ENCODE measurements around the gene RTCA. TPM values are rescaled to one million over a fixed set of nuclear protein-coding genes. Genes with fewer than 3 reads are reported as not detected.
A peak's percentile ranks its signal among the peaks of the same experiment; 100 is the strongest.
"Not testable (repeated sequence)": the region's sequence is repeated elsewhere in the genome, so short reads cannot be mapped to it uniquely, and the experiment has no call there.

The RTCA gene
- total and polyA plus RNA-seq, 2 donors: 17.1 to 28.8 TPM

GRCh38 chr1:100246738-100247137, 19.3 kb upstream of the RTCA start:
- DNase-seq (ENCODE audit: extremely low spot score): no peak
- Histone ChIP-seq H3K27ac (ENCODE audit: low read depth) (no peak overlapping the region), H3K36me3 (ENCODE audit: insufficient read depth) (no peaks in the 10 kb centered on the region), H3K4me3 (ENCODE audit: low read depth, low read length) (no peak overlapping the region), H3K4me1 (ENCODE audit: insufficient read depth) (peaks cover 3% of the 10 kb centered on the region)
- 84% methylated on average over 4 of the region's 4 CpGs for WGBS

- Histone ChIP-seq H3K27ac (ENCODE audit: low read depth) (peak overlapping the region; percentile 72), H3K4me3 (ENCODE audit: low read depth, low read length) (peak overlapping the region; percentile 61), H3K36me3 (ENCODE audit: insufficient read depth) (no peaks in the 10 kb centered on the region), H3K4me1 (ENCODE audit: insufficient read depth) (peaks cover 3% of the 10 kb centered on the region)
- 0% methylated on average over 12 of the region's 12 CpGs for WGBS
- no peak for DNase-seq (ENCODE audit: extremely low spot score)
These were observed 16.9 kb upstream of the RTCA start for GRCh38 chr1:100249155-100249536.

GRCh38 chr1:100249537-100250257, 16.3 kb upstream of the RTCA start, which contains the start of gene DBT:
TSS of gene DBT (minus strand) at chr1:100249834. CDS start at chr1:100249820, 14 bp downstream.
- H3K4me3 ChIP-seq (ENCODE audit: low read depth, low read length): peak within 1 kb of the TSS; percentile 61
- peaks cover 3% of the 10 kb centered on the region for H3K4me1 ChIP-seq (ENCODE audit: insufficient read depth)
- H3K27ac ChIP-seq (ENCODE audit: low read depth): peak within 1 kb of the TSS; percentile 72
- DNase-seq (ENCODE audit: extremely low spot score): peak; percentile 93
- H3K36me3 ChIP-seq (ENCODE audit: insufficient read depth): no peaks in the 10 kb centered on the region
- WGBS: under 1% methylated on average over 31 of the region's 31 CpGs

GRCh38 chr1:100250264-100250663, 15.8 kb upstream of the RTCA start:
- peak overlapping the region; percentile 61 for H3K4me3 ChIP-seq (ENCODE audit: low read depth, low read length)
- H3K27ac ChIP-seq (ENCODE audit: low read depth): no peak overlapping the region
- DNase-seq (ENCODE audit: extremely low spot score): no peak
- WGBS: 0% methylated on average over 1 of the region's 1 CpG
- no peaks in the 10 kb centered on the region for H3K36me3 ChIP-seq (ENCODE audit: insufficient read depth)
- peaks cover 3% of the 10 kb centered on the region for H3K4me1 ChIP-seq (ENCODE audit: insufficient read depth)

GRCh38 chr1:100250807-100251206, 15.2 kb upstream of the RTCA start:
- H3K36me3 ChIP-seq (ENCODE audit: insufficient read depth): no peaks in the 10 kb centered on the region
- no peak overlapping the region for H3K27ac ChIP-seq (ENCODE audit: low read depth)
- WGBS: 86% methylated on average over 3 of the region's 3 CpGs
- peaks cover 3% of the 10 kb centered on the region for H3K4me1 ChIP-seq (ENCODE audit: insufficient read depth)
- no peak for DNase-seq (ENCODE audit: extremely low spot score)
- no peak overlapping the region for H3K4me3 ChIP-seq (ENCODE audit: low read depth, low read length)

- Histone ChIP-seq H3K27ac (ENCODE audit: low read depth) (no peak overlapping the region), H3K4me3 (ENCODE audit: low read depth, low read length) (no peak overlapping the region), H3K36me3 (ENCODE audit: insufficient read depth) (no peaks in the 10 kb centered on the region), H3K4me1 (ENCODE audit: insufficient read depth) (peaks cover 3% of the 10 kb centered on the region)
- DNase-seq (ENCODE audit: extremely low spot score): no peak
- 58% methylated on average over 4 of the region's 4 CpGs for WGBS
These were observed 13.1 kb upstream of the RTCA start for GRCh38 chr1:100252901-100253300.

- no peak overlapping the region for H3K27ac ChIP-seq (ENCODE audit: low read depth)
- no peak for DNase-seq (ENCODE audit: extremely low spot score)
- H3K4me3 ChIP-seq (ENCODE audit: low read depth, low read length): no peak overlapping the region
- WGBS: 60% methylated on average over 10 of the region's 10 CpGs
- no peaks in the 10 kb centered on the region for H3K36me3 ChIP-seq (ENCODE audit: insufficient read depth)
- peaks cover 3% of the 10 kb centered on the region for H3K4me1 ChIP-seq (ENCODE audit: insufficient read depth)
These were observed 12.5 kb upstream of the RTCA start for GRCh38 chr1:100253552-100253951.

GRCh38 chr1:100256273-100256672, 9.7 kb upstream of the RTCA start:
- H3K4me1 ChIP-seq (ENCODE audit: insufficient read depth); H3K36me3 ChIP-seq (ENCODE audit: insufficient read depth); H3K27ac ChIP-seq (ENCODE audit: low read depth); DNase-seq (ENCODE audit: extremely low spot score); H3K4me3 ChIP-seq (ENCODE audit: low read depth, low read length): not testable (repeated sequence)
- 83% methylated on average over 5 of the region's 5 CpGs for WGBS

GRCh38 chr1:100258427-100258826, 7.6 kb upstream of the RTCA start:
- not testable (repeated sequence) for H3K4me3 ChIP-seq (ENCODE audit: low read depth, low read length); DNase-seq (ENCODE audit: extremely low spot score); H3K27ac ChIP-seq (ENCODE audit: low read depth); H3K36me3 ChIP-seq (ENCODE audit: insufficient read depth); H3K4me1 ChIP-seq (ENCODE audit: insufficient read depth)
- WGBS: 74% methylated on average over 6 of the region's 6 CpGs

GRCh38 chr1:100261686-100262085, 4.3 kb upstream of the RTCA start:
- Histone ChIP-seq H3K4me3 (ENCODE audit: low read depth, low read length) (no peak overlapping the region), H3K36me3 (ENCODE audit: insufficient read depth) (no peaks in the 10 kb centered on the region), H3K4me1 (ENCODE audit: insufficient read depth) (no peaks in the 10 kb centered on the region), H3K27ac (ENCODE audit: low read depth) (no peak overlapping the region)
- DNase-seq (ENCODE audit: extremely low spot score): no peak

GRCh38 chr1:100264081-100264480, 1.9 kb upstream of the RTCA start:
- not testable (repeated sequence) for H3K27ac ChIP-seq (ENCODE audit: low read depth); DNase-seq (ENCODE audit: extremely low spot score); H3K4me3 ChIP-seq (ENCODE audit: low read depth, low read length); H3K36me3 ChIP-seq (ENCODE audit: insufficient read depth); H3K4me1 ChIP-seq (ENCODE audit: insufficient read depth)
- 92% methylated on average over 5 of the region's 5 CpGs for WGBS

- DNase-seq (ENCODE audit: extremely low spot score): no peak
- 2% methylated on average over 12 of the region's 12 CpGs for WGBS
- Histone ChIP-seq H3K36me3 (ENCODE audit: insufficient read depth) (no peaks in the 10 kb centered on the region), H3K4me3 (ENCODE audit: low read depth, low read length) (peak overlapping the region; percentile 97), H3K27ac (ENCODE audit: low read depth) (no peak overlapping the region), H3K4me1 (ENCODE audit: insufficient read depth) (no peaks in the 10 kb centered on the region)
These were observed 470 bp upstream of the RTCA start for GRCh38 chr1:100265562-100265930.

GRCh38 chr1:100266741-100267140, 725 bp downstream of the RTCA start:
- H3K36me3 ChIP-seq (ENCODE audit: insufficient read depth): no peaks in the 10 kb centered on the region
- no peak overlapping the region for H3K27ac ChIP-seq (ENCODE audit: low read depth)
- DNase-seq (ENCODE audit: extremely low spot score): no peak
- peak overlapping the region; percentile 97 for H3K4me3 ChIP-seq (ENCODE audit: low read depth, low read length)
- under 1% methylated on average over 8 of the region's 8 CpGs for WGBS
- no peaks in the 10 kb centered on the region for H3K4me1 ChIP-seq (ENCODE audit: insufficient read depth)

GRCh38 chr1:100267284-100267683, 1.3 kb downstream of the RTCA start:
- Histone ChIP-seq H3K4me3 (ENCODE audit: low read depth, low read length) (peak overlapping the region; percentile 97), H3K27ac (ENCODE audit: low read depth) (no peak overlapping the region), H3K4me1 (ENCODE audit: insufficient read depth) (no peaks in the 10 kb centered on the region), H3K36me3 (ENCODE audit: insufficient read depth) (no peaks in the 10 kb centered on the region)
- DNase-seq (ENCODE audit: extremely low spot score): no peak
- WGBS: 77% methylated on average over 1 of the region's 1 CpG

- no peaks in the 10 kb centered on the region for H3K4me1 ChIP-seq (ENCODE audit: insufficient read depth)
- H3K27ac ChIP-seq (ENCODE audit: low read depth): no peak overlapping the region
- WGBS: 98% methylated on average over 4 of the region's 4 CpGs
- no peak for DNase-seq (ENCODE audit: extremely low spot score)
- H3K4me3 ChIP-seq (ENCODE audit: low read depth, low read length): no peak overlapping the region
- H3K36me3 ChIP-seq (ENCODE audit: insufficient read depth): no peaks in the 10 kb centered on the region
These were observed 2.2 kb downstream of the RTCA start for GRCh38 chr1:100268202-100268601.
